C4-2B (cell line): Measurements from ENCODE around the gene VIM.

ENCODE experiments used
- ZFX ChIP-seq: fragments of 450-650 bp; IDR thresholded peaks from 2 replicates; pipeline ENCODE4 v1.6.1; 2017
- TF ChIP-seq, protein P1 (sequence below): fragments of 450-650 bp; conservative IDR thresholded peaks from 2 replicates; pipeline ENCODE4 v1.5.1; 2017; ENCODE audit warnings: mild to moderate bottlenecking

- TF ChIP-seq, protein P1, sequence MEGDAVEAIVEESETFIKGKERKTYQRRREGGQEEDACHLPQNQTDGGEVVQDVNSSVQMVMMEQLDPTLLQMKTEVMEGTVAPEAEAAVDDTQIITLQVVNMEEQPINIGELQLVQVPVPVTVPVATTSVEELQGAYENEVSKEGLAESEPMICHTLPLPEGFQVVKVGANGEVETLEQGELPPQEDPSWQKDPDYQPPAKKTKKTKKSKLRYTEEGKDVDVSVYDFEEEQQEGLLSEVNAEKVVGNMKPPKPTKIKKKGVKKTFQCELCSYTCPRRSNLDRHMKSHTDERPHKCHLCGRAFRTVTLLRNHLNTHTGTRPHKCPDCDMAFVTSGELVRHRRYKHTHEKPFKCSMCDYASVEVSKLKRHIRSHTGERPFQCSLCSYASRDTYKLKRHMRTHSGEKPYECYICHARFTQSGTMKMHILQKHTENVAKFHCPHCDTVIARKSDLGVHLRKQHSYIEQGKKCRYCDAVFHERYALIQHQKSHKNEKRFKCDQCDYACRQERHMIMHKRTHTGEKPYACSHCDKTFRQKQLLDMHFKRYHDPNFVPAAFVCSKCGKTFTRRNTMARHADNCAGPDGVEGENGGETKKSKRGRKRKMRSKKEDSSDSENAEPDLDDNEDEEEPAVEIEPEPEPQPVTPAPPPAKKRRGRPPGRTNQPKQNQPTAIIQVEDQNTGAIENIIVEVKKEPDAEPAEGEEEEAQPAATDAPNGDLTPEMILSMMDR: no peak
- TF ChIP-seq ZFX: no peak; the same call in 1 of the 2 replicates
These were observed 26.3 kb upstream of the VIM start for GRCh38 chr10:17201794-17202116.
